Small intestine (tissue), 7 donors: ENCODE results near the gene NRG2. TPM values are rescaled to one million over a fixed set of nuclear protein-coding genes. Genes with fewer than 3 reads are reported as not detected.
A peak's percentile ranks its signal among the peaks of the same experiment; 100 is the strongest.

Experiments
- DNase-seq, 2 donors: peaks; one replicate each; pipeline versions ENCODE4 v3.0.0 to v3.0.0-alpha.2; 2013
- FAIRE-seq: peaks from 2 replicates; lab custom pipeline; 2012; peaks lifted over from hg19 to GRCh38; lab: Jason Lieb, UNC
- H3K27ac ChIP-seq, 3 donors: one replicate each; pipeline ENCODE4 v1.5.1; 2013; ENCODE audit warnings: low read length in 2 of 3, mild to moderate bottlenecking in 2 of 3, control low read depth in 1 of 3, inconsistent platforms in 1 of 3, low read depth in 1 of 3, moderate library complexity in 1 of 3
- H3K27me3 ChIP-seq, 3 donors: one replicate each; pipeline ENCODE4 v1.6.1; 2013; ENCODE audit warnings: low read length in 3 of 3, inconsistent platforms in 1 of 3; ENCODE audit not compliant: control insufficient read depth in 3 of 3, insufficient read depth in 3 of 3
- H3K36me3 ChIP-seq, 3 donors: one replicate each; pipeline ENCODE4 v1.6.1; 2013; ENCODE audit warnings: low read length in 3 of 3, inconsistent platforms in 1 of 3, low read depth in 1 of 3, mild to moderate bottlenecking in 1 of 3, moderate library complexity in 1 of 3; ENCODE audit not compliant: control insufficient read depth in 3 of 3, insufficient read depth in 2 of 3
- H3K4me1 ChIP-seq, 3 donors: one replicate each; pipeline ENCODE4 v1.6.1; 2013; ENCODE audit warnings: low read length in 2 of 3, inconsistent platforms in 1 of 3, low read depth in 1 of 3, mild to moderate bottlenecking in 1 of 3, moderate library complexity in 1 of 3; ENCODE audit not compliant: control insufficient read depth in 3 of 3, insufficient read depth in 2 of 3
- H3K4me3 ChIP-seq, 3 donors: one replicate each; pipeline ENCODE4 v1.5.1; 2013; ENCODE audit warnings: low read length in 3 of 3, control low read depth in 1 of 3, inconsistent platforms in 1 of 3, low read depth in 1 of 3, mild to moderate bottlenecking in 1 of 3, moderate library complexity in 1 of 3
- H3K9me3 ChIP-seq, 2 donors: one replicate each; pipeline ENCODE4 v1.6.1; 2013; ENCODE audit warnings: low read depth in 1 of 2, low read length in 1 of 2; ENCODE audit not compliant: control insufficient read depth in 2 of 2, insufficient read depth in 1 of 2
- whole genome bisulfite sequencing, 3 donors: extraction: QIAGEN DNeasy Blood & Tissue Kit; methylation state at CpG; one replicate each; pipeline ENCODE4 v1.1.7; 2013; 5-methylcytosine and 5-hydroxymethylcytosine counted together
- polyA plus RNA-seq, 4 donors: library from polyadenylated mRNA; stranded (reverse) in 3 of 4; unstranded in 1 of 4; fragments of 200-250 nt in 3 of 4; fragments of 120-200 nt in 1 of 4; gene quantifications; one replicate each; pipeline versions ENCODE4 v1.2.1 to v1.2.3, GENCODE V29; 2013
- donor health status: healthy with polysubstance abuse.
- donor health status: control.
- donor health status: control.
- donor health status: Bipolar disorder and iron deficiency.
- donor health status: healthy.

The NRG2 gene
- polyA plus RNA-seq, 4 donors: 0.19 to 0.55 TPM; not detected in 2

DNA sequence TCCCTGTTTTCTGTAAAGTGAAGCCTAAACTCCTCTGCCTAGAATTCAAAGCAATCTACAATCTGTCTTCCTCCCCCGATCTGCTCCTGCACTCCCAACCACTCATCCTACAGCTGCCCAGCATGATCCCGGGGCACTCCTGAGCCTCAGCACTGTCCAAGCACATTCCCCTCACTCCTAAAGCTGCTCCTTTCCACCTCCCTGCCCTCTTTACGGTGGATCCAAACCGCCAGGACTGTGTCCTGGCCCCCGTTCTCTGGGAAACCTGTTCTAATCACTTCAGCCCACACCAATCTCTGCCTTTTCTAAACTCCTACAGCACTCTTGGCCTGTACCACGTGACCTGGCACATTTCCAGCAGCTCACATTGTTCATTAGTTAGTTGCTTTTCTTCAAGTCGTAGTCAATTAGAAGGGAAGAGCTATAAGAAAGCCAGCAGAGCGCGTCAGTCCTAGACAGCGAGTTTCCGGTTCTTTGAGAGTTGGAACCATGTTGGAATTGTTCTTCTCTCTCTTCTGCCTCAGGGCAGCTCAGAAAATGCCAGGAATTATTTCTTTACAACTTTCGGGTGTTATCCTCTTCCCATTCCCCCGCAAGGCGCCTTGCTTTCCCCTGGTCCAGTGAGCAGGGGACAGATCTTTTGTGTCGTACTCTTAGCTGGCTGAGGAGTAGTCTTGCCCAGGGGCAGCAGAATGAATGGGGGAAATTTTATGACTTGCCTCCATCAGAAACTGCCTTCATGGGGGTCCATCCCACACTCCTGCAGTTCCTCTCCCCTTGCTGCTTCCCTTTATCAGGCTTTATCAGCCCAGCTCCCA lies 60.7 kb downstream of the NRG2 start:
- H3K4me3 ChIP-seq: no peak overlapping the region
- no peaks in the 10 kb centered on the region for H3K4me1 ChIP-seq
- 63 to 67% (median 64%) methylated on average over 15 of the region's 15 CpGs for WGBS, 3 donors
- H3K27ac ChIP-seq: no peak overlapping the region
- H3K36me3 ChIP-seq: no peaks in the 10 kb centered on the region
- peaks cover 0 to 39% (median 1%) of the 10 kb centered on the region in 3 donors for H3K27me3 ChIP-seq
- H3K9me3 ChIP-seq: no peaks in the 10 kb centered on the region
- DNase-seq (peak in 1 of 2 donors; percentile 26), FAIRE-seq (no peak)

DNA sequence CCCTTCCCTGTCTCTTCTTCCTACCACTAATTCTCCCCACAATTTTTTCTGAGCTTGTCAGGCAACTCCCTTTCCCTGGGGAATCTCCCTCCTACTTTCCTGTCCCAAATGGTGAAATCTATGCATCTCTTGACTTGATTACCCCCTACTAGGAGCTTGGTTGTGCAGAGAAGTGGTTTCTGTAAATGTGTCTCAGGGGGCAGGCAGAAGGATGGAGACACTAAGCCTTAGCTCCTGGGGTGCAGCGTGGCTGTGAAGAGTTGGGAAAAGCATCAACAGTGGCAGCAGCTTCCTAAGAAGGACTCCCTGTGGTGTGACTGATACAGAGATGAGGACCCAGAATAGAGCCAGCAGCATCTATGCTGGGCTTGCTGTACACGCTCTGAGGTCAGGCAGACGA lies 62.3 kb downstream of the NRG2 start:
- no peaks in the 10 kb centered on the region for H3K36me3 ChIP-seq
- H3K27me3 ChIP-seq: peaks cover 0 to 34% (median 0%) of the 10 kb centered on the region in 3 donors
- H3K4me3 ChIP-seq: no peak overlapping the region
- no peaks in the 10 kb centered on the region for H3K9me3 ChIP-seq
- H3K4me1 ChIP-seq: no peaks in the 10 kb centered on the region
- no peak for DNase-seq
- 64 to 74% (median 72%) methylated on average over 3 of the region's 3 CpGs for WGBS, 3 donors
- H3K27ac ChIP-seq: no peak overlapping the region
- FAIRE-seq: no peak

DNA sequence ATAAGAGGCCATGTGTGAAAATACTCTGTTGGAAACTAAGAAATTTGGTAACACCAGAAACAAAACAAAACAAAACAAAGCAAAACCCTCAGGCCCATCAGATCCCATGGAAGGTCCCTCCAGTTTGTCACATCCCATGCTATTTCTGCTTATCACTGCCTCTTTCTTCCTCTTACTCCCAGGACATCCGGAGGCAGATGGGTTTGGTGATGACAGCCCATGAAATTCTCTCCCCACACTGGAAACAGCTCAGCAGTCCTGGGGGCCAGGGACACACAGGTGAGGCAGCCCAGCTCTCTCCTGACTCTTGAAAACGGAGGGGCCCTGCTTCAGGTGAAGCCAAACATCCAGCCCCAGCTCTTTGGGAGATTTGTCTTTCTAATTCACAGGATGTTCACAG lies 63.2 kb downstream of the NRG2 start:
- no peak overlapping the region for H3K27ac ChIP-seq
- FAIRE-seq: no peak
- no peak overlapping the region for H3K4me3 ChIP-seq
- H3K9me3 ChIP-seq: no peaks in the 10 kb centered on the region
- no peaks in the 10 kb centered on the region for H3K36me3 ChIP-seq
- H3K4me1 ChIP-seq: no peaks in the 10 kb centered on the region
- WGBS, 3 donors: 53 to 68% (median 60%) methylated on average over 2 of the region's 2 CpGs
- H3K27me3 ChIP-seq: peaks cover 0 to 30% (median 0%) of the 10 kb centered on the region in 3 donors
- DNase-seq: no peak

DNA sequence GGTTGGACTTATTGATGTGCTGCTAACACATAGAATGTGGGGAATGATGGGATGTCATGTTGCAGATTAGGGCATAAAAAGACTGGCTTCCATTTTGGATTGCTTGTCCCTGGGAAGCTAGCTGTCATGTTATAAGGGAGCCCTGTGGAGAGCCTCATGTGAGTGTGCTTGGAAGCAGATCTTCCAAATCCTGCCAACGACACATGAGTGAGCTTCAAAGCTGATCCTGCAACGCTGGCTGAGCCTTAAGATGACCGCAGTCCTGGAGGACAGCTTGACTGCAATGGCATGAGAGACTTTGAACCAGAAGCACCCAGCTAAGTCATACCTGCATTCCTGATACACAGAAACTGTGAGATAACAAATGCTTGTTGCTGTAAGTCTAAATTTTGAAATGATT lies 63.6 kb downstream of the NRG2 start:
- DNase-seq (no peak), FAIRE-seq (no peak)
- H3K4me3 ChIP-seq: no peak overlapping the region
- WGBS, 3 donors: 62 to 70% (median 68%) methylated on average over 3 of the region's 3 CpGs
- no peaks in the 10 kb centered on the region for H3K9me3 ChIP-seq
- no peaks in the 10 kb centered on the region for H3K36me3 ChIP-seq
- H3K4me1 ChIP-seq: no peaks in the 10 kb centered on the region
- H3K27ac ChIP-seq: no peak overlapping the region
- peaks cover 0 to 30% (median 0%) of the 10 kb centered on the region in 3 donors for H3K27me3 ChIP-seq

DNA sequence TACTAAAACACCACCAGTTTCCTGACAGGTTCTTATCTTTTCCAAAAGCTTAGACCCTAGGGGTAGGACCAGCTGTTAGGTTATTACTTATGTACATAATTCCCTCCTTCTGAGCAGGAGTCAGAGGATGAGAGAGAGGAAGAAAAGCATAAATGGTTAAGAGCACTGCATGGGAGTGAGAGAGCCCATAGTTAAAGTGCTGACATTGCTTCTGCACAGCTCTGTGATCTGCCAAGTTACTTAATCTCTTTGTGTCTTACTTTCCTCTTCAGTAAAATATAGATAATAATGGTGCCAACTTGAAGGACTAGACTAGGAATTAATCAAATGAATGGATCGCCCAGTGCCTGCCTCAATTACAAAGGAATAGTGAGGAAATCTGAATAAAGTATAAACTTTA lies 66.4 kb downstream of the NRG2 start:
- Histone ChIP-seq H3K4me1 (no peaks in the 10 kb centered on the region), H3K4me3 (no peak overlapping the region), H3K9me3 (no peaks in the 10 kb centered on the region), H3K27ac (no peak overlapping the region), H3K27me3 (peaks cover 0 to 14% (median 0%) of the 10 kb centered on the region in 3 donors), H3K36me3 (no peaks in the 10 kb centered on the region)
- DNase-seq (no peak), FAIRE-seq (no peak)
- 79 to 92% (median 83%) methylated on average over 1 of the region's 1 CpG for WGBS, 3 donors

DNA sequence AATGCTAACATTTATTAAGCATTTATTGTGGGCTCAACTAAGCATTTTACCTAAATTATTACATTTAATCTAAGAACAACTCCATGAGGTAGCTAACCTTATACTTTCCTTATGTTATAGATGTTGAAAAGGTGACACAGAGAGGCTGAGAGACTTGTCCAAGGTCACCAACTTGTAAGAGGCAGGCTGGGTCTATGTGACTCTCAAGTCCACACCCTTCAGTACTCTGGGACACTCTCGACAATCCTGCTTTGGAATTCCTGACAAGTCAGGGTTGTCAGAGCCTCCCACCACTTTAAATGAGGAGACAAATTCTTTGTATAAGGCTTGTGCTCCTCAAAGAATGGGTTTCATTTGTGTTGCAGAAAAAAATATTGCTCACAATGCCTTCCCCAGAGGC lies 67.2 kb downstream of the NRG2 start:
- 8 to 25% (median 20%) methylated on average over 1 of the region's 1 CpG for WGBS, 3 donors
- FAIRE-seq: no peak
- DNase-seq: no peak

DNA sequence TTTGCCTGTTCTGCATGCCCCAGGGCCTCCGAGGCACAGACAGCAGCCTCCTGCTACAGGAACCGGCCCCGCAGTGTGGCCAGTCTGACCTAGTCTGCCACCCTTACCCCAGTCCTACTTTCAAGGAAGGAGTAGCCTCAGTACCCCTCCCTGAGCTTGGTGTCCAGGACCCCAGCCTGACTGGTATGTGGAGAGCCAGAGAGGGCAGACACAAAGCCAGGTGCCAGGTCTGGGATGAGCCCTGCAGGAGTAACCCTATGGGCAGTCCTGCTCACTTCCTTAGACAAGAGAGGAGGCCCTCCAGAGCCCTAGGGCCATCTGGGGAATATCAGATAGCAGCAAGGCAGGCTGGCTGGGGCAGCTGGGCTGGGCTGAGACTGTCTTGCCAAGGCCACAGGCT lies 67.8 kb downstream of the NRG2 start:
- Histone ChIP-seq H3K27me3 (peaks cover 0 to under 1% (median 0%) of the 10 kb centered on the region in 3 donors), H3K36me3 (no peaks in the 10 kb centered on the region), H3K4me3 (no peak overlapping the region), H3K27ac (no peak overlapping the region), H3K4me1 (no peaks in the 10 kb centered on the region), H3K9me3 (no peaks in the 10 kb centered on the region)
- FAIRE-seq (no peak), DNase-seq (no peak)
- 89 to 97% (median 92%) methylated on average over 3 of the region's 3 CpGs for WGBS, 3 donors

More for the DNA sequence above, 67.2 kb downstream of the NRG2 start:
- H3K4me3 ChIP-seq: no peak overlapping the region
- peaks cover 0 to 7% (median 0%) of the 10 kb centered on the region in 3 donors for H3K27me3 ChIP-seq
- no peaks in the 10 kb centered on the region for H3K9me3 ChIP-seq
- H3K27ac ChIP-seq: no peak overlapping the region
- no peaks in the 10 kb centered on the region for H3K36me3 ChIP-seq
- no peaks in the 10 kb centered on the region for H3K4me1 ChIP-seq

DNA sequence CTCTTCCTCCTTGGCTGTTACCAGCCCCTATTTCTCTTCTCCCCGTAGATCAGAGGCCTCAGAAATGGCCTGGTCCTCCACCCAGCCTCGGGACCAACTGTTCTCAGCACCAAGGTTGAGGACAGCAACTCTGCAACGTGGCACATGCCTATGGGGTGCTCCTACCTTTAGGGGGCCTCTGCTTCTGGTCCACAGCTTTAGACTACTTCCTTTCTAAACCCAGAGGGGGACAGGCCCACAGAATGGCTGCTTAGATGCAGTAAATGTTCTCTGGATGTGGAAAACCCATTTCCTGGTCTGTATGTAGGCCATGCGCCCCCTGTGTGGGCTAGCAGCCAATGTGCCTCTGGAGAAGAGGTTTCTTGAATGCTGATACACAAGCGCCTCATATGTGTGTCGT lies 68.4 kb downstream of the NRG2 start:
- Histone ChIP-seq H3K36me3 (no peaks in the 10 kb centered on the region), H3K9me3 (no peaks in the 10 kb centered on the region), H3K27me3 (peaks cover 0 to under 1% (median 0%) of the 10 kb centered on the region in 3 donors), H3K27ac (no peak overlapping the region), H3K4me3 (no peak overlapping the region), H3K4me1 (no peaks in the 10 kb centered on the region)
- FAIRE-seq (no peak), DNase-seq (no peak)
- WGBS, 3 donors: 67 to 68% (median 68%) methylated on average over 6 of the region's 6 CpGs
